ENCODE data around the gene OAS2.

Gene OAS2

GRCh38 chr12:112969547-112970306 is 8.6 kb upstream of the OAS2 start:
- TF ChIP-seq CTCF (IDR thresholded peaks at IDR 0.05): no peak

GRCh38 chr12:112970391-112970790 is 7.9 kb upstream of the OAS2 start:
- TF ChIP-seq CTCF (IDR thresholded peaks at IDR 0.05): no peak

DNA sequence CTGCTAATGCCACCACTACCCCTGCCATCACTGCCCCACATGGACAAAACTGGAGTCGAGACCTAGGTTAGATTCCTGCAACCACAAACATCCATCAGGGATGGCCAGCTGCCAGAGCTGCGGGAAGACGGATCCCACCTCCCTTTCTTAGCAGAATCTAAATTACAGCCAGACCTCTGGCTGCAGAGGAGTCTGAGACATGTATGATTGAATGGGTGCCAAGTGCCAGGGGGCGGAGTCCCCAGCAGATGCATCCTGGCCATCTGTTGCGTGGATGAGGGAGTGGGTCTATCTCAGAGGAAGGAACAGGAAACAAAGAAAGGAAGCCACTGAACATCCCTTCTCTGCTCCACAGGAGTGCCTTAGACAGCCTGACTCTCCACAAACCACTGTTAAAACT is 7.1 kb upstream of the OAS2 start:
- no peak for TF ChIP-seq CTCF (IDR thresholded peaks at IDR 0.05)

DNA sequence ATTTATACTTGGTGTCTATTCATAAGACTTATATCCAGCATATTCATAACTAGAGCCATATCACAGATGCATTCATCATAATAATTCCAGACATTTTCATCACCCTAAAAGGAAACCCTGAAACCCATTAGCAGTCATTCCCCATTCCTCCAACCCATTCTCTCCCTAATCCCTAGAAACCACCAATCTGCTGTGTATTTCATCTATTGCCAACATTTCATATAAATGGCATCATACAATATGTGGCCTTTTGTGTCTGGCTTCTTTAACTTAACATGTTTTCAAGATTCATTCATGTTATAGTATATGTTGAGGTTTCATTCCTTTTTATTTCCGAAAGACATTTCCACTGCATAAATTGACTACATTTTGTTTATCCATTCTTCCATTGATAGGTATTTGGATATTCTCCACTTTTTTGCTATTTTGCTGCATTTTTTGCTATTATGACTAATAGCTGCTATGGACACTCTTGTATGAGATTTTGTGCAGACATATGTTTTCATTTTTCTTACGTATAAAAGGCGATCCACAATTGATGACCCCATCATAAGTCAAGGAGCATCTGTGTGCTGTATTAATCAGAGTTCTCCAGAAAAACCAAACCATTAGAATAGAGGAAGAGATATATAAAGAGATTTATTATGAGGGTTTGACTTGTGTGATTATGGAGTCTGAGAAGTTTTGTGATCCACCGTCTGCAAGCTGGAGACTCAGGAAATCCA is 5.1 kb upstream of the OAS2 start:
- no peak for TF ChIP-seq CTCF (IDR thresholded peaks at IDR 0.05)

DNA sequence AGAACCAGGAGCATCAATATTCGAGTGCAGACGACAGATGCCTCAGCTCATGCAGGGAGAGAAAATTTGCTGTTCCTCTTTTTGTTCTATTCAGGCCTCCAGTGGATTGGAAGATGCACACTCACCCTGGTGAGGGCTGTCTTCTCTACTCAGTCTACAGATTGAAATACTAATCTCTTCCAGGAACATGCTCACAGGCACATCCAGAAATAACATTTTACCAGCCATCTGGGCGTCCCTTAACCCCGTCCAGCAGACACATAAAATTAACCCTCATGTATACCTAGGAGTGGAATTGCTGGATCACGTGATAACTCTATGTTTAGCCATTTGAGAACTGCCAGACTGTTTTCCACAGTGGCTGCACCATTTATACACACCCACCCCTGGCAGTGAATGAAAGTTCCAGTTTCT is 4.5 kb upstream of the OAS2 start:
- no peak for TF ChIP-seq CTCF (IDR thresholded peaks at IDR 0.05)

GRCh38 chr12:112974904-112975303 is 3.4 kb upstream of the OAS2 start:
- no peak for TF ChIP-seq CTCF (IDR thresholded peaks at IDR 0.05)

DNA sequence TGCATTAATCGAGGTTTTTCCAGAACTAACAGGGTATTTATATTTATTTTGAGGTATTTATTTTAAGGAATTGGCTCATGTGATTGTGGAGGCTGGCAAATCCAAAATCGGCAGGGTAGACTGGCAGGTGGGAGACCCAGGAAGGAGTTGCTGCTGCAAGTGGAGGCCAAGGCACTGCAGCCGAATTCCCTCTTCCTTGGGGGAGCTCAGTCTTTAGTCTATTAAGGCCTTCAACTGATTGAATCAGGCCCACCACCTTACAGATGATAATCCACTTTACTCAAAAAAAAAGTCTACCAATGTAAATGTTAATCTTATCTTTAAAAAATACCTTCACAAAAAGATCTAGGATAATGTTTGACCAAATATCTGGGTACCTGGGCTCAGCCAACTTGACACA is 1.2 kb upstream of the OAS2 start:
- no peak for TF ChIP-seq CTCF (IDR thresholded peaks at IDR 0.05)
